Sigmoid colon (tissue), 4 donors: ENCODE data around the gene MED17.

Experiments used
- POLR2A ChIP-seq, 2 donors: fragments of 450-650 bp; IDR thresholded peaks; one replicate each; pipeline ENCODE4 v1.6.1; 2016; ENCODE audit warnings: antibody characterized with exemption in 2 of 2, mild to moderate bottlenecking in 2 of 2, moderate library complexity in 2 of 2
- POLR2AphosphoS5 ChIP-seq, 4 donors: sonication (generic); formaldehyde crosslinking; IDR thresholded peaks; one replicate each; pipeline ENCODE4 v1.6.1; 2017; ENCODE audit warnings: antibody characterized with exemption in 4 of 4
- TF ChIP-seq, protein P1 (sequence below), 4 experiments: fragments of 450-650 bp in 3 of 4; fragments of 200-600 bp in 1 of 4; IDR thresholded peaks; one replicate each; pipeline ENCODE4 v1.5.1; 2016 to 2019; ENCODE audit warnings: antibody characterized with exemption in 4 of 4, mild to moderate bottlenecking in 3 of 4, moderate library complexity in 2 of 4

DNA sequence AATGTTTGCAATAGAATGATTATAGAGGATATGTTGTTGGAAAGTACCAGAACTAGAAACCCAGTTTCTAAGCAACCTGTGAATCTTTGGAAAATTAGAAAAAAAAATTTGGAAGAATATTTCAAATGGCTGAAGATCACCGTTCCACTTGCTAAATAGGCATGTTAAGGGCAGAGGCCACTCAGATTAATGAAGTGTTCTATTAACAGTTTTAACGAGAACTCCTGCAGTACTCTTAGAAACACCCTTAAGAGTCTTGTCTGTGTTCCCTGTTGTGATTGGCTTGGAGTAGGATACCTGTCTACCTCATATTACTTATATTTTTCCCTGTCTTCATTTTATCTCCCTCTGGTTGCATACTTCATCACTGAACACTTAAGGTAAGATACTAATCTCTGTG lies 38.0 kb upstream of the MED17 start:
- no peak for TF ChIP-seq POLR2A (IDR thresholded peaks at IDR 0.05)
- TF ChIP-seq, protein P1, sequence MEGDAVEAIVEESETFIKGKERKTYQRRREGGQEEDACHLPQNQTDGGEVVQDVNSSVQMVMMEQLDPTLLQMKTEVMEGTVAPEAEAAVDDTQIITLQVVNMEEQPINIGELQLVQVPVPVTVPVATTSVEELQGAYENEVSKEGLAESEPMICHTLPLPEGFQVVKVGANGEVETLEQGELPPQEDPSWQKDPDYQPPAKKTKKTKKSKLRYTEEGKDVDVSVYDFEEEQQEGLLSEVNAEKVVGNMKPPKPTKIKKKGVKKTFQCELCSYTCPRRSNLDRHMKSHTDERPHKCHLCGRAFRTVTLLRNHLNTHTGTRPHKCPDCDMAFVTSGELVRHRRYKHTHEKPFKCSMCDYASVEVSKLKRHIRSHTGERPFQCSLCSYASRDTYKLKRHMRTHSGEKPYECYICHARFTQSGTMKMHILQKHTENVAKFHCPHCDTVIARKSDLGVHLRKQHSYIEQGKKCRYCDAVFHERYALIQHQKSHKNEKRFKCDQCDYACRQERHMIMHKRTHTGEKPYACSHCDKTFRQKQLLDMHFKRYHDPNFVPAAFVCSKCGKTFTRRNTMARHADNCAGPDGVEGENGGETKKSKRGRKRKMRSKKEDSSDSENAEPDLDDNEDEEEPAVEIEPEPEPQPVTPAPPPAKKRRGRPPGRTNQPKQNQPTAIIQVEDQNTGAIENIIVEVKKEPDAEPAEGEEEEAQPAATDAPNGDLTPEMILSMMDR (IDR thresholded peaks at IDR 0.05): no peak
- no peak for TF ChIP-seq POLR2AphosphoS5 (IDR thresholded peaks at IDR 0.05)
